Fibroblast of lung (primary cell): ENCODE results near the gene SEMG1.

Source experiments
- EZH2 ChIP-seq: IDR thresholded peaks from 2 replicates; pipeline ENCODE4 v1.5.1; 2012; ENCODE audit warnings: low read length, control low read depth, mild to moderate bottlenecking; ENCODE audit errors: missing control alignments
- TF ChIP-seq, protein P1 (sequence below), 2 donors: IDR thresholded peaks in 1 of 2; conservative IDR thresholded peaks in 1 of 2; 1 replicate in 1 of 2; 2 replicates in 1 of 2; pipeline ENCODE4 v1.5.1; 2011 to 2012; ENCODE audit warnings: low read length in 2 of 2, control low read depth in 1 of 2, inconsistent platforms in 1 of 2, low read depth in 1 of 2, mild to moderate bottlenecking in 1 of 2

DNA sequence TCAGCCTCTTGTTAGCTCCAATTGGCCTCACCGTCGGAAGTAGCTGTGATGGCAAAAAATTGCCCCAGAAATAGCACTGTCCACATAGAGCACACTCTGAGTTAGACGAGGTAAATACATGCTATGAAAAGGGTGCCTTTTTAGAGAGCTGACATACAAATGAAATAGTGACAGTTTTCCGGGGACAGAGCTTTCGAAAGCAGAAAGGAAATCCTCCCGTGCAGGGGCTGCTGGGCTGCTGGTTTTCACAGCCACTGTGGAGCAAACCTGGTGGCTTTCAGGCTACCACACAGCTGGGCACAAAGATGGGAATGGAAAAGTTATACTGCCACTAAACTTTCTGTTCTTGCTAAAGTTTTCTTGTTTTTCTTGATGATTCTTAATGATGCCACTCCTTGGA lies 39.3 kb downstream of the SEMG1 start:
- no peak for TF ChIP-seq EZH2
- TF ChIP-seq, protein P1, sequence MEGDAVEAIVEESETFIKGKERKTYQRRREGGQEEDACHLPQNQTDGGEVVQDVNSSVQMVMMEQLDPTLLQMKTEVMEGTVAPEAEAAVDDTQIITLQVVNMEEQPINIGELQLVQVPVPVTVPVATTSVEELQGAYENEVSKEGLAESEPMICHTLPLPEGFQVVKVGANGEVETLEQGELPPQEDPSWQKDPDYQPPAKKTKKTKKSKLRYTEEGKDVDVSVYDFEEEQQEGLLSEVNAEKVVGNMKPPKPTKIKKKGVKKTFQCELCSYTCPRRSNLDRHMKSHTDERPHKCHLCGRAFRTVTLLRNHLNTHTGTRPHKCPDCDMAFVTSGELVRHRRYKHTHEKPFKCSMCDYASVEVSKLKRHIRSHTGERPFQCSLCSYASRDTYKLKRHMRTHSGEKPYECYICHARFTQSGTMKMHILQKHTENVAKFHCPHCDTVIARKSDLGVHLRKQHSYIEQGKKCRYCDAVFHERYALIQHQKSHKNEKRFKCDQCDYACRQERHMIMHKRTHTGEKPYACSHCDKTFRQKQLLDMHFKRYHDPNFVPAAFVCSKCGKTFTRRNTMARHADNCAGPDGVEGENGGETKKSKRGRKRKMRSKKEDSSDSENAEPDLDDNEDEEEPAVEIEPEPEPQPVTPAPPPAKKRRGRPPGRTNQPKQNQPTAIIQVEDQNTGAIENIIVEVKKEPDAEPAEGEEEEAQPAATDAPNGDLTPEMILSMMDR (conservative IDR thresholded peaks at IDR 0.05 in 1 of 2, IDR thresholded peaks at IDR 0.05 in 1 of 2; ENCODE audit: low read depth in 1 of 2, low read length in 2 of 2) = no peak
